Tibial artery (tissue), 4 donors: ENCODE data around the gene CCDC85A.

Experiments
- DNase-seq, 2 donors: peaks; one replicate each; pipeline ENCODE4 v3.0.0-alpha.2; 2019
- H3K27ac ChIP-seq, 2 donors: fragments of 200-600 bp; sonication (generic) in 1 of 2; 1 replicate in 1 of 2; 2 replicates in 1 of 2; pipeline ENCODE4 v1.5.1; 2018 to 2019; ENCODE audit warnings: mild to moderate bottlenecking in 1 of 2
- H3K27me3 ChIP-seq, 2 donors: fragments of 200-600 bp; sonication (generic) in 1 of 2; one replicate each; pipeline versions ENCODE4 v1.5.1 to v1.6.0; 2016 to 2019
- H3K36me3 ChIP-seq, 3 donors: fragments of 200-600 bp; sonication (generic) in 2 of 3; one replicate each; pipeline ENCODE4 v1.5.1; 2016 to 2019; ENCODE audit warnings: mild to moderate bottlenecking in 2 of 3
- H3K4me1 ChIP-seq, 4 donors: fragments of 200-600 bp; sonication (generic) in 2 of 4; 1 replicate in 3 of 4; 2 replicates in 1 of 4; pipeline ENCODE4 v1.5.1; 2016 to 2019
- H3K4me3 ChIP-seq, 2 donors: fragments of 200-600 bp; sonication (generic) in 1 of 2; 1 replicate in 1 of 2; 2 replicates in 1 of 2; pipeline ENCODE4 v1.5.1; 2018 to 2019; ENCODE audit warnings: mild to moderate bottlenecking in 2 of 2
- H3K9me3 ChIP-seq, 3 donors: fragments of 200-600 bp; sonication (generic) in 1 of 3; one replicate each; pipeline ENCODE4 v1.5.1; 2016 to 2019
- CTCF ChIP-seq, 2 experiments: fragments of 200-600 bp in 1 of 2; fragments of 450-650 bp in 1 of 2; IDR thresholded peaks; one replicate each; pipeline ENCODE4 v1.5.1; 2017 to 2019; ENCODE audit warnings: antibody characterized with exemption in 2 of 2, mild to moderate bottlenecking in 1 of 2, moderate library complexity in 1 of 2
- intact Hi-C: fragments of 100-400 bp; cut with DNase I; formaldehyde crosslinking; loops from one replicate; pipeline ENCODE4 v1.15.0; 2023; ENCODE audit warnings: low total_unique reads

Gene CCDC85A

GRCh38 chr2:56204556-56204955 is 20.8 kb downstream of the CCDC85A start:
- Histone ChIP-seq H3K27me3 (no peaks in the 10 kb centered on the region), H3K27ac (no peak overlapping the region), H3K9me3 (no peaks in the 10 kb centered on the region), H3K4me1 (no peaks in the 10 kb centered on the region), H3K4me3 (no peak overlapping the region), H3K36me3 (no peaks in the 10 kb centered on the region)
- intact Hi-C loops = no loop called here
- TF ChIP-seq CTCF (IDR thresholded peaks at IDR 0.05) = no peak
- no peak for DNase-seq

- H3K4me1 ChIP-seq = no peaks in the 10 kb centered on the region
- intact Hi-C loops = no loop called here
- H3K4me3 ChIP-seq = no peak overlapping the region
- H3K27ac ChIP-seq = no peak overlapping the region
- no peak for DNase-seq
- TF ChIP-seq CTCF (IDR thresholded peaks at IDR 0.05) = no peak
- no peaks in the 10 kb centered on the region for H3K9me3 ChIP-seq
- H3K27me3 ChIP-seq = no peaks in the 10 kb centered on the region
- H3K36me3 ChIP-seq = no peaks in the 10 kb centered on the region
Observed at GRCh38 chr2:56206250-56206649, 22.5 kb downstream of the CCDC85A start.

GRCh38 chr2:56207760-56208159 is 24.0 kb downstream of the CCDC85A start:
- Histone ChIP-seq H3K9me3 (no peaks in the 10 kb centered on the region), H3K36me3 (no peaks in the 10 kb centered on the region), H3K27ac (no peak overlapping the region), H3K27me3 (no peaks in the 10 kb centered on the region), H3K4me3 (no peak overlapping the region), H3K4me1 (no peaks in the 10 kb centered on the region)
- intact Hi-C loops = no loop called here
- TF ChIP-seq CTCF (IDR thresholded peaks at IDR 0.05) = no peak
- DNase-seq = no peak

GRCh38 chr2:56208380-56208779 is 24.6 kb downstream of the CCDC85A start:
- intact Hi-C loops = no loop called here
- Histone ChIP-seq H3K36me3 (no peaks in the 10 kb centered on the region), H3K4me3 (no peak overlapping the region), H3K27me3 (no peaks in the 10 kb centered on the region), H3K27ac (no peak overlapping the region), H3K9me3 (no peaks in the 10 kb centered on the region), H3K4me1 (no peaks in the 10 kb centered on the region)
- no peak for DNase-seq
- no peak for TF ChIP-seq CTCF (IDR thresholded peaks at IDR 0.05)

- Histone ChIP-seq H3K4me1 (no peaks in the 10 kb centered on the region), H3K36me3 (no peaks in the 10 kb centered on the region), H3K4me3 (no peak overlapping the region), H3K27me3 (no peaks in the 10 kb centered on the region), H3K9me3 (no peaks in the 10 kb centered on the region), H3K27ac (no peak overlapping the region)
- DNase-seq = no peak
- intact Hi-C loops = no loop called here
- TF ChIP-seq CTCF (IDR thresholded peaks at IDR 0.05) = no peak
Observed at GRCh38 chr2:56209701-56210100, 25.9 kb downstream of the CCDC85A start.

GRCh38 chr2:56210291-56210690 is 26.5 kb downstream of the CCDC85A start:
- no peak for TF ChIP-seq CTCF (IDR thresholded peaks at IDR 0.05)
- no peak overlapping the region for H3K4me3 ChIP-seq
- H3K9me3 ChIP-seq = no peaks in the 10 kb centered on the region
- no peaks in the 10 kb centered on the region for H3K4me1 ChIP-seq
- no peaks in the 10 kb centered on the region for H3K36me3 ChIP-seq
- H3K27me3 ChIP-seq = no peaks in the 10 kb centered on the region
- no peak overlapping the region for H3K27ac ChIP-seq
- intact Hi-C loops = no loop called here
- DNase-seq = no peak
